Measurements from ENCODE around the gene MPPE1.
"Not testable (repeated sequence)": the region's sequence is repeated elsewhere in the genome, so short reads cannot be mapped to it uniquely, and the experiment has no call there.

MPPE1 gene

GRCh38 chr18:11925800-11926481, 17.8 kb upstream of the MPPE1 start:
- no peak for DNase-seq (ENCODE audit: low spot score)

GRCh38 chr18:11923450-11923849, 15.3 kb upstream of the MPPE1 start:
- DNase-seq (ENCODE audit: low spot score) = no peak

GRCh38 chr18:11919522-11919921, 11.4 kb upstream of the MPPE1 start:
- DNase-seq (ENCODE audit: low spot score) = not testable (repeated sequence)

GRCh38 chr18:11916880-11917279, 8.8 kb upstream of the MPPE1 start:
- not testable (repeated sequence) for DNase-seq (ENCODE audit: low spot score)

- peak; percentile 17 for DNase-seq (ENCODE audit: low spot score)
Measured at GRCh38 chr18:11909591-11910026, 1.5 kb upstream of the MPPE1 start.

GRCh38 chr18:11909061-11909455, 941 bp upstream of the MPPE1 start:
- DNase-seq (ENCODE audit: low spot score) = peak; percentile 38

- no peak for DNase-seq (ENCODE audit: low spot score)
Measured at GRCh38 chr18:11906926-11907874, 917 bp downstream of the MPPE1 start.

- no peak for DNase-seq (ENCODE audit: low spot score)
Measured at GRCh38 chr18:11906176-11906575, 1.9 kb downstream of the MPPE1 start.

GRCh38 chr18:11905613-11906012, 2.5 kb downstream of the MPPE1 start:
- no peak for DNase-seq (ENCODE audit: low spot score)

GRCh38 chr18:11902522-11903292, 5.4 kb downstream of the MPPE1 start:
- no peak for DNase-seq (ENCODE audit: low spot score)

GRCh38 chr18:11901826-11902438, 6.2 kb downstream of the MPPE1 start:
- no peak for DNase-seq (ENCODE audit: low spot score)

GRCh38 chr18:11899063-11899462, 9.1 kb downstream of the MPPE1 start:
- no peak for DNase-seq (ENCODE audit: low spot score)

GRCh38 chr18:11897781-11898180, 10.3 kb downstream of the MPPE1 start:
- DNase-seq (ENCODE audit: low spot score) = no peak

- DNase-seq (ENCODE audit: low spot score) = not testable (repeated sequence)
Measured at GRCh38 chr18:11892438-11892837, 15.7 kb downstream of the MPPE1 start.

GRCh38 chr18:11891737-11892136, 16.4 kb downstream of the MPPE1 start:
- no peak for DNase-seq (ENCODE audit: low spot score)

- no peak for DNase-seq (ENCODE audit: low spot score)
Measured at GRCh38 chr18:11889284-11889683, 18.8 kb downstream of the MPPE1 start.

GRCh38 chr18:11888726-11889125, 19.4 kb downstream of the MPPE1 start:
- no peak for DNase-seq (ENCODE audit: low spot score)

- DNase-seq (ENCODE audit: low spot score) = no peak
Measured at GRCh38 chr18:11887328-11888128, 20.6 kb downstream of the MPPE1 start.

GRCh38 chr18:11886577-11887110, 21.5 kb downstream of the MPPE1 start:
- no peak for DNase-seq (ENCODE audit: low spot score)

- DNase-seq (ENCODE audit: low spot score) = no peak
Measured at GRCh38 chr18:11885278-11885947, 22.7 kb downstream of the MPPE1 start.
